Suprapubic skin (tissue), 4 donors: ENCODE measurements around the gene RUNX1. TPM values are rescaled to one million over a fixed set of nuclear protein-coding genes. Genes with fewer than 3 reads are reported as not detected.

Experiments used
- DNase-seq, 2 donors: peaks; one replicate each; pipeline ENCODE4 v3.0.0-alpha.2; 2019; ENCODE audit warnings: low spot score in 2 of 2
- H3K27ac ChIP-seq: fragments of 200-600 bp; sonication (generic); one replicate; pipeline ENCODE4 v1.5.1; 2019
- H3K27me3 ChIP-seq: fragments of 200-600 bp; sonication (generic); one replicate; pipeline ENCODE4 v1.5.1; 2019
- H3K36me3 ChIP-seq: fragments of 200-600 bp; sonication (generic); one replicate; pipeline ENCODE4 v1.5.1; 2019
- H3K4me1 ChIP-seq: fragments of 200-600 bp; sonication (generic); one replicate; pipeline ENCODE4 v1.5.1; 2019
- H3K4me3 ChIP-seq: fragments of 200-600 bp; sonication (generic); one replicate; pipeline ENCODE4 v1.5.1; 2019; ENCODE audit warnings: mild to moderate bottlenecking
- H3K9me3 ChIP-seq: fragments of 200-600 bp; sonication (generic); one replicate; pipeline ENCODE4 v1.5.1; 2019
- EP300 ChIP-seq: sonication (generic); formaldehyde crosslinking; IDR thresholded peaks from one replicate; pipeline ENCODE4 v1.6.1; 2017; ENCODE audit warnings: antibody characterized with exemption
- POLR2A ChIP-seq, 2 donors: fragments of 450-650 bp; IDR thresholded peaks; one replicate each; pipeline ENCODE4 v1.6.1; 2017; ENCODE audit warnings: antibody characterized with exemption in 2 of 2, mild to moderate bottlenecking in 2 of 2, moderate library complexity in 2 of 2
- POLR2AphosphoS5 ChIP-seq, 3 donors: sonication (generic); formaldehyde crosslinking; IDR thresholded peaks; one replicate each; pipeline ENCODE4 v1.6.1; 2017; ENCODE audit warnings: antibody characterized with exemption in 3 of 3
- WGBS: methylation state at CpG from one replicate; pipeline ENCODE4 v1.1.5; 2018; 5-methylcytosine and 5-hydroxymethylcytosine counted together
- total RNA-seq, 4 donors: library from RNA; depleted of rRNA; stranded (reverse); fragments of >200 nt; gene quantifications; one replicate each; pipeline ENCODE4 v1.1.0, GENCODE V29; 2016
- TF ChIP-seq, protein P1 (sequence below), 2 donors: fragments of 200-600 bp in 1 of 2; fragments of 450-650 bp in 1 of 2; sonication (generic) in 1 of 2; IDR thresholded peaks; one replicate each; pipeline ENCODE4 v1.5.1; 2016 to 2019; ENCODE audit warnings: antibody characterized with exemption in 2 of 2, mild to moderate bottlenecking in 1 of 2, moderate library complexity in 1 of 2

Gene RUNX1
- total RNA-seq, 4 donors from 2014 or later = 15.4 to 26.7 (median 20.5) TPM

DNA sequence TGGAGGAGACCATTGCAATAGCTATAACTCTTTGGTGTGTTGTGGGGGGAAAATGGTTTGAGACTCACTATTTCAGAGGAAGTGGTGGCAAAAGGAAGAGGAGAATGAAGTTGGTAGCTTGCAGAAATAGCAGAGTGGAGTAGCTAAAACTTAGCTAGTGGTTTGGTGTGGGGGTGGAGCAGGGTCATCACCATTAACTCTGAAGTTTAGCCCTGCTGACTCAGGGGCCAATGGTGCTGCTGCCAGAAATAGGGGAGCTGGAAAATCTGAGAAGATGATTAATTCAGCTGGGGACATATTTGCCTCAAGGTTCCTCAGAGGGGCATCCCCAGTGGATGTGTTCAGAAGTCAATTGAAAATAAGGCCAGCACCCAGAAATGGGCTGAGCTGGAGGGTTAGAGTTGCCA, 65.4 kb downstream of the RUNX1 start:
- no peak for TF ChIP-seq POLR2A (IDR thresholded peaks at IDR 0.05)
- no peak for DNase-seq
- Histone ChIP-seq H3K4me3 (no peak overlapping the region), H3K4me1 (no peaks in the 10 kb centered on the region), H3K27me3 (no peaks in the 10 kb centered on the region), H3K9me3 (no peaks in the 10 kb centered on the region), H3K27ac (no peak overlapping the region), H3K36me3 (no peaks in the 10 kb centered on the region)

DNA sequence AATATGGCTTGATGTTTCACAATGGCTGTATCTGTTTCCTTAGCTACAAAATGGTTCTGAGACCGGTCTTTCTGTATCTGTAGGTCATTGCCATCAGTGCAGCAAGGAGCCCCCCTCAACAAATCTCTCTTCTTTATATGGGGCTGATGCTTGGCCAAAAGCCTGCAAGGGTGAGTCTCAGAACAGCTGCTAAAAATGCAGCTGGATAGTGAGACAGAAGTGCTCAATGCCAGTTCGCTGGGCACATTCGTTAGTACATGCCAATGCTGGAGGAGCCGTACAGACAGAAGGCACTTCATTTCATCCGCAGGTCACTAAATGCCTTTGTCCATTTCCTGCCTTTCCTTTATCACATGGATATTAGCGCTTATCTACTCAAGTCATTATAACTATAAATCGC, 67.3 kb downstream of the RUNX1 start:
- Histone ChIP-seq H3K9me3 (no peaks in the 10 kb centered on the region), H3K4me3 (no peak overlapping the region), H3K27me3 (no peaks in the 10 kb centered on the region), H3K36me3 (no peaks in the 10 kb centered on the region), H3K27ac (no peak overlapping the region), H3K4me1 (no peaks in the 10 kb centered on the region)
- WGBS = 92% methylated on average over 7 of the region's 7 CpGs
- TF ChIP-seq EP300 = no peak
- TF ChIP-seq POLR2A (IDR thresholded peaks at IDR 0.05) = no peak
- TF ChIP-seq, protein P1, sequence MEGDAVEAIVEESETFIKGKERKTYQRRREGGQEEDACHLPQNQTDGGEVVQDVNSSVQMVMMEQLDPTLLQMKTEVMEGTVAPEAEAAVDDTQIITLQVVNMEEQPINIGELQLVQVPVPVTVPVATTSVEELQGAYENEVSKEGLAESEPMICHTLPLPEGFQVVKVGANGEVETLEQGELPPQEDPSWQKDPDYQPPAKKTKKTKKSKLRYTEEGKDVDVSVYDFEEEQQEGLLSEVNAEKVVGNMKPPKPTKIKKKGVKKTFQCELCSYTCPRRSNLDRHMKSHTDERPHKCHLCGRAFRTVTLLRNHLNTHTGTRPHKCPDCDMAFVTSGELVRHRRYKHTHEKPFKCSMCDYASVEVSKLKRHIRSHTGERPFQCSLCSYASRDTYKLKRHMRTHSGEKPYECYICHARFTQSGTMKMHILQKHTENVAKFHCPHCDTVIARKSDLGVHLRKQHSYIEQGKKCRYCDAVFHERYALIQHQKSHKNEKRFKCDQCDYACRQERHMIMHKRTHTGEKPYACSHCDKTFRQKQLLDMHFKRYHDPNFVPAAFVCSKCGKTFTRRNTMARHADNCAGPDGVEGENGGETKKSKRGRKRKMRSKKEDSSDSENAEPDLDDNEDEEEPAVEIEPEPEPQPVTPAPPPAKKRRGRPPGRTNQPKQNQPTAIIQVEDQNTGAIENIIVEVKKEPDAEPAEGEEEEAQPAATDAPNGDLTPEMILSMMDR (IDR thresholded peaks at IDR 0.05) = no peak
- TF ChIP-seq POLR2AphosphoS5 (IDR thresholded peaks at IDR 0.05) = no peak
- DNase-seq = no peak

DNA sequence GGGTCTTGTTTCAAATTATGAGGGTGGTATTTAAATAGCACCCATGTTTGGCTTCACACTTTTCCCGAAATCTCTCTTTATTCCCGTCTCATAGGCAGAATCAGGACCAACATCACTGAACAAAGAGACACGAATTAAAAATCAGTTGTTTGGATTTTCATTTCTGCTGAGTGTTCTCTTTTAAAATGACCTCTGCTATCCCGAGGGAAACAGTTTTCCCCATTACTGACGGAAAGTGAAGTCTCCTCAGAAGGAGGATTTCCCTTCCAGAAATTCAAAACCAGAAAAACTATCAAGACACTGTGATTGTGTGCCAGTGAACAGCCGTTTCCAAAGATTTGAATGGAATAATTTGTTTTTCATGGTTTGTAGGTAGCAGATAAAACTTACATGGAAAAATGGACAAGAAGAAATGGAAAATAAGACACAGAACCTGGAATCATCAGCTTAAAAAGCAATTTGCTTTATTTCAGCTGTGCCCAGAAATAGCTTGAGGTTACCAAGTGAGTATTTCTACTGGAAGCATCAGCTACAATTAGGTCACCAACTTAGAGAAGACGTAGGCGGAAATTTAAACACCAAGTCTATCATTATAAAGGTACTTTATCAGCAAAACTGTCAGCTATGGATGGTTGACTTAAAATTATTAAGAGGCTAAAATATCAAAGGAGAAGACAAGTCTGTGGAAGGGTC, 68.5 kb downstream of the RUNX1 start:
- H3K27ac ChIP-seq = no peak overlapping the region
- TF ChIP-seq POLR2A (IDR thresholded peaks at IDR 0.05) = no peak
- no peak for TF ChIP-seq EP300
- TF ChIP-seq, protein P1 (IDR thresholded peaks at IDR 0.05) = no peak
- TF ChIP-seq POLR2AphosphoS5 (IDR thresholded peaks at IDR 0.05) = no peak
- H3K4me1 ChIP-seq = no peaks in the 10 kb centered on the region
- DNase-seq = no peak
- H3K9me3 ChIP-seq = no peaks in the 10 kb centered on the region
- H3K27me3 ChIP-seq = no peaks in the 10 kb centered on the region
- no peaks in the 10 kb centered on the region for H3K36me3 ChIP-seq
- 66% methylated on average over 8 of the region's 8 CpGs for WGBS
- no peak overlapping the region for H3K4me3 ChIP-seq

DNA sequence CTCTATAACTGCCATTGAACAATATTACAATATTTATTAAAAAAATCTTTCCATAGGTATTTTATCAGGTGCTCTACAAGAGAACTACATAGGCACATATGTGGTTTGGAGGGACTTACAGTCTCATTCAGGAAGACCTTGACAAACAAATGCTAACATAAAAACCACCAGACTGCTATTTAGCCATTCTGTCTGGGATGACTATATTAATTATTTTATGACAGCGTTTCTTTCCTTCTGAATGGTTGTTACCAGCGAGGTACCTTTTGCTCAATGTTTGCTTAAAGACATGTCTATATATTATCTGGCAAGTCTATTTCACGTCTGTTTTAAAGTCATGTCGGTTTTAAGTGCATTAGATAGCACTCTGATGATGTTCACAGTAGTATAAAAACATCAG, 69.7 kb downstream of the RUNX1 start:
- Histone ChIP-seq H3K4me1 (no peaks in the 10 kb centered on the region), H3K36me3 (no peaks in the 10 kb centered on the region), H3K9me3 (no peaks in the 10 kb centered on the region), H3K27me3 (no peaks in the 10 kb centered on the region), H3K27ac (no peak overlapping the region), H3K4me3 (no peak overlapping the region)
- TF ChIP-seq POLR2A (IDR thresholded peaks at IDR 0.05) (no peak), POLR2AphosphoS5 (IDR thresholded peaks at IDR 0.05) (no peak), EP300 (no peak)
- TF ChIP-seq, protein P1 (IDR thresholded peaks at IDR 0.05) = no peak
- 48% methylated on average over 4 of the region's 4 CpGs for WGBS
- DNase-seq = no peak

DNA sequence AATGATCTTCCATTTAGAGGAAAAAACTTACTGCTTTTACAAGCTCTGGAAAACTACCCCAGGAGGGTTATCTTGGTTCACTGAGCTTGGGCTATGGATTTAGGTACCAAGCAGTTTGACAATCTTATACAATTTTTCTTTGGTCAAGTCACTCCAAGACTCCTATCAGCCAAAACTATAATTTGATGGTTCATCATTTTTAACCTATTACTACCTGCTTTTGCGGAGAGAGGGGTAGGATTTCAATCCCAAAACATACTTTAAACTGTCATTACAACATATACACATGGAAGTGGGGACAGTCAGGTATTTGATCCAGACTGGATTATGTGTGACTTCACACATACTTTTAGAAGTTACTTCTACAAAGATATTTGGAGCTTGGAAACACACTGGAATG, 71.8 kb downstream of the RUNX1 start:
- Histone ChIP-seq H3K4me3 (no peak overlapping the region), H3K27me3 (no peaks in the 10 kb centered on the region), H3K27ac (no peak overlapping the region), H3K4me1 (no peaks in the 10 kb centered on the region), H3K36me3 (no peaks in the 10 kb centered on the region), H3K9me3 (no peaks in the 10 kb centered on the region)
- no peak for TF ChIP-seq POLR2A (IDR thresholded peaks at IDR 0.05)
- no peak for TF ChIP-seq POLR2AphosphoS5 (IDR thresholded peaks at IDR 0.05)
- TF ChIP-seq, protein P1 (IDR thresholded peaks at IDR 0.05) = no peak
- no peak for DNase-seq
- 94% methylated on average over 1 of the region's 1 CpG for WGBS
